ENCODE measurements around the gene SLC1A7. TPM values are rescaled to one million over a fixed set of nuclear protein-coding genes. Genes with fewer than 3 reads are reported as not detected.

Gene SLC1A7
- total and polyA plus RNA-seq, 2 donors, result 0.29 TPM; not detected in 1

Small RNA genes lying within 50 kb of the gene (small RNA-seq; reads per million reads assigned to genes)
- gene HIGD1AP11, result not detected

Other genes starting within 250 kb of the SLC1A7 start
- gene ECHDC2, start 220.9 kb downstream of the SLC1A7 start, total RNA-seq, result 42.7 TPM
- gene ECHDC2, start 220.9 kb downstream of the SLC1A7 start, polyA plus RNA-seq, result 121 TPM
- 137 TPM for gene SCP2, start 215.4 kb downstream of the SLC1A7 start, total RNA-seq
- gene SCP2, start 215.4 kb downstream of the SLC1A7 start, polyA plus RNA-seq, result 121 TPM
- gene PODN, start 80.4 kb downstream of the SLC1A7 start, total RNA-seq, result 17.1 TPM
- gene PODN, start 80.4 kb downstream of the SLC1A7 start, polyA plus RNA-seq, result 224 TPM
- 10.9 TPM for gene CPT2, start 54.2 kb upstream of the SLC1A7 start, total RNA-seq
- 16.9 TPM for gene CPT2, start 54.2 kb upstream of the SLC1A7 start, polyA plus RNA-seq
- 66.0 TPM for gene CZIB, start 78.0 kb upstream of the SLC1A7 start, total RNA-seq
- 115 TPM for gene CZIB, start 78.0 kb upstream of the SLC1A7 start, polyA plus RNA-seq
- gene MAGOH, start 95.9 kb upstream of the SLC1A7 start, total RNA-seq, result 39.3 TPM
- gene MAGOH, start 95.9 kb upstream of the SLC1A7 start, polyA plus RNA-seq, result 73.2 TPM
- 3.8 TPM for gene LRP8, start 185.4 kb upstream of the SLC1A7 start, total RNA-seq
- gene LRP8, start 185.4 kb upstream of the SLC1A7 start, polyA plus RNA-seq, result 2.3 TPM

All from urinary bladder (tissue), 2 donors.